Muscle layer of duodenum (tissue), 2 donors: ENCODE measurements around the gene INPP5F.
A peak's percentile ranks its signal among the peaks of the same experiment; 100 is the strongest.

Source experiments
- H3K27ac ChIP-seq: one replicate; pipeline ENCODE4 v1.7.0; 2013; ENCODE audit warnings: mild to moderate bottlenecking, low read length
- H3K27me3 ChIP-seq: one replicate; pipeline ENCODE4 v1.7.0; 2013; ENCODE audit warnings: low read depth, mild to moderate bottlenecking, control low read depth, low read length
- H3K36me3 ChIP-seq, 2 donors: one replicate each; pipeline ENCODE4 v1.7.0; 2013; ENCODE audit warnings: low read length in 2 of 2, control low read depth in 1 of 2, mild to moderate bottlenecking in 1 of 2; ENCODE audit not compliant: insufficient read depth in 2 of 2, control insufficient read depth in 1 of 2
- H3K4me1 ChIP-seq, 2 donors: one replicate each; pipeline ENCODE4 v1.7.0; 2013; ENCODE audit warnings: low read length in 2 of 2, mild to moderate bottlenecking in 2 of 2, control low read depth in 1 of 2, moderate library complexity in 1 of 2; ENCODE audit not compliant: insufficient read depth in 2 of 2, control insufficient read depth in 1 of 2
- H3K4me3 ChIP-seq, 2 donors: one replicate each; pipeline ENCODE4 v1.7.0; 2013; ENCODE audit warnings: low read length in 2 of 2, low read depth in 1 of 2, mild to moderate bottlenecking in 1 of 2
- H3K9me3 ChIP-seq, 2 donors: one replicate each; pipeline ENCODE4 v1.7.0; 2013; ENCODE audit warnings: low read length in 2 of 2, control low read depth in 1 of 2, mild to moderate bottlenecking in 1 of 2; ENCODE audit not compliant: control insufficient read depth in 1 of 2
- donor health status: healthy.

The INPP5F gene, protein sequence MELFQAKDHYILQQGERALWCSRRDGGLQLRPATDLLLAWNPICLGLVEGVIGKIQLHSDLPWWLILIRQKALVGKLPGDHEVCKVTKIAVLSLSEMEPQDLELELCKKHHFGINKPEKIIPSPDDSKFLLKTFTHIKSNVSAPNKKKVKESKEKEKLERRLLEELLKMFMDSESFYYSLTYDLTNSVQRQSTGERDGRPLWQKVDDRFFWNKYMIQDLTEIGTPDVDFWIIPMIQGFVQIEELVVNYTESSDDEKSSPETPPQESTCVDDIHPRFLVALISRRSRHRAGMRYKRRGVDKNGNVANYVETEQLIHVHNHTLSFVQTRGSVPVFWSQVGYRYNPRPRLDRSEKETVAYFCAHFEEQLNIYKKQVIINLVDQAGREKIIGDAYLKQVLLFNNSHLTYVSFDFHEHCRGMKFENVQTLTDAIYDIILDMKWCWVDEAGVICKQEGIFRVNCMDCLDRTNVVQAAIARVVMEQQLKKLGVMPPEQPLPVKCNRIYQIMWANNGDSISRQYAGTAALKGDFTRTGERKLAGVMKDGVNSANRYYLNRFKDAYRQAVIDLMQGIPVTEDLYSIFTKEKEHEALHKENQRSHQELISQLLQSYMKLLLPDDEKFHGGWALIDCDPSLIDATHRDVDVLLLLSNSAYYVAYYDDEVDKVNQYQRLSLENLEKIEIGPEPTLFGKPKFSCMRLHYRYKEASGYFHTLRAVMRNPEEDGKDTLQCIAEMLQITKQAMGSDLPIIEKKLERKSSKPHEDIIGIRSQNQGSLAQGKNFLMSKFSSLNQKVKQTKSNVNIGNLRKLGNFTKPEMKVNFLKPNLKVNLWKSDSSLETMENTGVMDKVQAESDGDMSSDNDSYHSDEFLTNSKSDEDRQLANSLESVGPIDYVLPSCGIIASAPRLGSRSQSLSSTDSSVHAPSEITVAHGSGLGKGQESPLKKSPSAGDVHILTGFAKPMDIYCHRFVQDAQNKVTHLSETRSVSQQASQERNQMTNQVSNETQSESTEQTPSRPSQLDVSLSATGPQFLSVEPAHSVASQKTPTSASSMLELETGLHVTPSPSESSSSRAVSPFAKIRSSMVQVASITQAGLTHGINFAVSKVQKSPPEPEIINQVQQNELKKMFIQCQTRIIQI

DNA sequence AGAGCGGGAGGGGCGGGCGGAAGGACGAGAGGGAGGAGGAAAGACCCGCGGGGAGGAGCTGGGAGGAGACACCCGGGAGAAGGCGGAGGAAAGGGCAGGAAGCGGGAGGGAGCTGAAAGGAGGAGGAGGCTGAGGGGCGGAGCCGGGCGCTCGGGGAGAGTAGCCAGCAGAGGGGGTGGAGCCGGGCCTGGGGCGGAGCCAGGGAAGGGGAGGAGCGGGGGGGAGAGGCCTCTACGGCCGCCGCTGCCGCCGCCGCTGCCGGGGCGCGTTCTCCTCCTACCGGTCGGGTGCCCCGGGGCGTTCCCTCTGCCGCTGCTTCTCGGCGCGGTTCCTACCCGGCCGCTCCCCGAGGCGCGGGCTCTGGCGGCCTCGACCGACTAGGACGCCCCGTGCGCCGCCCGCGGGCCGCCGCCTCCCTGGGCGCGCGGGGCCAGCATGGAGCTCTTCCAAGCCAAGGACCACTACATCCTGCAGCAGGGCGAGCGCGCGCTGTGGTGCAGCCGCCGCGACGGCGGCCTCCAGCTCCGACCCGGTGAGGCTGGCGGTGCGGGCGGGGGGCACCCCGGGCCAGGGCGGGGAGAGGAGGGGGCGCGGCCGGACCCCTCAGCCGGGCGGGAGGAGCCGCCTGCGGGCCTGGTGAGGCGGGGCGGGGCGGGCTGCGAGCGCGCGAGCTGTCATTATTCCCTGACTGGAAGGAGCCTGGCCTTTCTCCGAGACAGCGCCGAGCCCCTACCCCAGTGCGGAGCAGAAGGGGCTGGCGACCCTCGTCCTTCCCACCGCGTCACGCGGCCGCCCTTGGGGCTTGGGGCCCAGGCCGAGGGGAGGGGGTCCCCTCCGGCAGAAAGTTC is at the start of gene INPP5F:
Gene INPP5F (plus strand): TSS at position 223 of the 848 bp plus-strand sequence. CDS start 213 bp downstream, at position 436.
- H3K9me3 ChIP-seq = no peaks in the 10 kb centered on the region
- no peaks in the 10 kb centered on the region for H3K36me3 ChIP-seq

DNA sequence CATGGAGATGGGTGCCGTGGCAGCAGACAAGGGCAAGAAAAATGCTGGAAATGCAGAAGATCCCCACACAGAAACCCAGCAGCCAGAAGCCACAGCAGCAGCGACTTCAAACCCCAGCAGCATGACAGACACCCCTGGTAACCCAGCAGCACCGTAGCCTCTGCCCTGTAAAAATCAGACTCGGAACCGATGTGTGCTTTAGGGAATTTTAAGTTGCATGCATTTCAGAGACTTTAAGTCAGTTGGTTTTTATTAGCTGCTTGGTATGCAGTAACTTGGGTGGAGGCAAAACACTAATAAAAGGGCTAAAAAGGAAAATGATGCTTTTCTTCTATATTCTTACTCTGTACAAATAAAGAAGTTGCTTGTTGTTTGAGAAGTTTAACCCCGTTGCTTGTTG is 48.7 kb upstream of the INPP5F start:
- peaks cover 0 to 3% of the 10 kb centered on the region in 2 donors for H3K4me1 ChIP-seq
- no peak overlapping the region for H3K27ac ChIP-seq
- H3K36me3 ChIP-seq = peaks cover 28 to 47% of the 10 kb centered on the region in 2 donors
- no peaks in the 10 kb centered on the region for H3K27me3 ChIP-seq
- H3K9me3 ChIP-seq = no peaks in the 10 kb centered on the region
- no peak overlapping the region for H3K4me3 ChIP-seq

More for the DNA sequence above, at the start of gene INPP5F:
- no peaks in the 10 kb centered on the region for H3K27me3 ChIP-seq
- peak within 1 kb of the TSS; percentile 86 for H3K27ac ChIP-seq
- peaks cover 12 to 19% of the 10 kb centered on the region in 2 donors for H3K4me1 ChIP-seq
- peak within 1 kb of the TSS; percentile 80 to 89 for H3K4me3 ChIP-seq

DNA sequence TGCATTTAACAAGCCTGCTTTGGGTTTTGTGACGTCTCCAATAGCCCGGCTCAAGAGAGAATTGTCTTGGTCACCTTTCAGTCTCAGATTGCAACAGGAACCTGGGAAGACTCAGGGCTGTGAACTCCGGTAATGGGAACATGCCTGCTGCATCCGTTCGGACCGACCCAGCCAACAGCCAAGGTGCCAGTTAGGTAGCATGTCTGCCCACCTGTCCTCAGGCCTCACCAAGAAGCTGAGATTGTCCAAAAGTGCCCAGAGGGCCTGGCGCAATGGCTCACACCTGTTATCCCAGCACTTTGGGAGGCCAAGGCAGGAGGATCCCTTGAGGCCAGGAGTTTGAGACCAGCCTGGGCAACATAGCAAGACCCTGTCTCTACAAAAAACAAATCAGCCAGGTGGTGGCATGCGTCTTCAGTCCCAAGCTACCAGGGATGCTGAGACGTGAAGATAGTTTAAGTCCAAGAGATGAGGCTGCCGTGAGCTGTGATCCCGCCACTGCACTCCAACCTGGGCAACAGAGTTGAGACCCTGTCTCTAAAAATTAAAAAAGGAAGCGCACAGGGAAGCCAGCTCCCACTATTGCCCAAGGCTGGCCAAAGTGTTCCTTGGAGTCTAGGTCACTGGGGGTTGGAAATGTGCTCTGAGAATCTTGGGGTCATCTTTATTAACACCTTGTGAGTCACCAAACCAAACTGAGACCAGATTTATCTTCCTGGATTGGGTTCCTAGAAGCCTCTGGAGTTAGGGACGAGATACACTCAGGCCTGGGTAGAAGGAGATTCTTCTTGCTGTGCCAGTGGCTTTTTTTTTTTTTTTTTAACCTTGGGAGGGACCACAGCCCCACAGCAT is 47.7 kb upstream of the INPP5F start:
- Histone ChIP-seq H3K4me1 (peaks cover 0 to 3% of the 10 kb centered on the region in 2 donors), H3K4me3 (no peak overlapping the region), H3K27ac (peak overlapping the region; percentile 60), H3K36me3 (peaks cover 22 to 37% of the 10 kb centered on the region in 2 donors), H3K9me3 (no peaks in the 10 kb centered on the region), H3K27me3 (no peaks in the 10 kb centered on the region)

DNA sequence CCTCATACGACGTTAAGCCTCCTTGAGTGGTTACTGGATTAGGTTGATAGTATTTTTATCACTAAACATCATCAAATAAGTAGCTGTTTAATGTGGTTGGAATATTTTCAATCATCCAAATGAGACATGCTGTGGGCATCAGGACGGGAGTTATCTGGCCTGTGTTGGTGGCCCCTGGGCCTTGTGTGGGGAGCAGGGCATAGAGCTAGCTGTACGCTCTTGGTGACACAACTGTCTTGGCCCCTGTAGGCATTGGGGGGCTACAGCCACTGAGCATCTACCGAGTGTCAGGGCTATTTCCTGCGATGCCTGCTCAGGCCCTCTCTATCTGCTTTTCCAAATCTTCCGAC is 46.4 kb upstream of the INPP5F start:
- no peaks in the 10 kb centered on the region for H3K9me3 ChIP-seq
- no peak overlapping the region for H3K27ac ChIP-seq
- H3K36me3 ChIP-seq = peaks cover 13 to 25% of the 10 kb centered on the region in 2 donors
- H3K4me1 ChIP-seq = peaks cover 0 to 3% of the 10 kb centered on the region in 2 donors
- no peak overlapping the region for H3K4me3 ChIP-seq
- no peaks in the 10 kb centered on the region for H3K27me3 ChIP-seq

DNA sequence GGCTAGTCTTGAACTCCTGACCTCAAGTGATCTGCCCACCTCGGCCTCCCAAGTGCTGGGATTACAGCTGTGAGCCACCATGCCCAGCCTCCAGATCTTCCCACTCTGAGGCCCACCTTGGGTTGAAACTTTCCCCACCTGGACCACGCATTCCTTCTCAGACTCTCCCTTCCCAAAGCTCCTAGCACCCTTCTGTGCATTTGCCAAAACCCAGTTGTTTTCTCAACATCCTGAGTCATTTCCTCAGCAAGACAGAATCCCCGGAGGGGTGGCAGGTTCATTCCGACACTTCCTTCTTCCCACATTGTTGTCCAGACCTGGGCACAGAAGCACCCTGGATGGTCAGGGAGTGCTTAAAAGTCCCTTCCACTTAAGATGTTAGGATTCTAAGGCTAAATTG is 45.8 kb upstream of the INPP5F start:
- Histone ChIP-seq H3K27ac (peak overlapping the region; percentile 10), H3K4me3 (no peak overlapping the region), H3K27me3 (no peaks in the 10 kb centered on the region), H3K36me3 (peaks cover 13 to 23% of the 10 kb centered on the region in 2 donors), H3K9me3 (no peaks in the 10 kb centered on the region), H3K4me1 (peaks cover 0 to 3% of the 10 kb centered on the region in 2 donors)

DNA sequence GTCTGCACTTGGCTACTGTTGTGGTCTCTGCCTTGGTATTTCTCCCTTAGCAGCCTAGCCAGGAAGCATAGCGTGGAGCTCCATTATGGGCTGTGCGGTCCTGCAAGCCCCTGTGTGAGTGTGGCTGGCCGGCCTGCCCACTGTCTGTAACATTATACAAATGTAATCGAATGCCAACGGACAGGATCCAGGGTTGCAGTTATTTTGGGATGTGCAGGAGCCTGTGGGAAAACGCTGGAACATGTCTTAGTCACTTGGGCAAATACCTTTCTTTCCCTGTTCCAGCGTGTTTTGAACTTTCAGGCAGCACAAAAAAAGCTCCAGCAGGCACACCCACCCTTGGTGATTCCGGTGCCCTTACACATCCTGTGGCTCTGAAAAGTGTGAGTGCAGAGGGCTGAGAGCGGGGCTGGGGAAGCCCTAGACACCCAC is 45.2 kb upstream of the INPP5F start:
- Histone ChIP-seq H3K36me3 (peaks cover 13 to 19% of the 10 kb centered on the region in 2 donors), H3K27ac (peak overlapping the region; percentile 10), H3K9me3 (no peaks in the 10 kb centered on the region), H3K27me3 (no peaks in the 10 kb centered on the region), H3K4me3 (no peak overlapping the region), H3K4me1 (peaks cover 0 to 3% of the 10 kb centered on the region in 2 donors)

DNA sequence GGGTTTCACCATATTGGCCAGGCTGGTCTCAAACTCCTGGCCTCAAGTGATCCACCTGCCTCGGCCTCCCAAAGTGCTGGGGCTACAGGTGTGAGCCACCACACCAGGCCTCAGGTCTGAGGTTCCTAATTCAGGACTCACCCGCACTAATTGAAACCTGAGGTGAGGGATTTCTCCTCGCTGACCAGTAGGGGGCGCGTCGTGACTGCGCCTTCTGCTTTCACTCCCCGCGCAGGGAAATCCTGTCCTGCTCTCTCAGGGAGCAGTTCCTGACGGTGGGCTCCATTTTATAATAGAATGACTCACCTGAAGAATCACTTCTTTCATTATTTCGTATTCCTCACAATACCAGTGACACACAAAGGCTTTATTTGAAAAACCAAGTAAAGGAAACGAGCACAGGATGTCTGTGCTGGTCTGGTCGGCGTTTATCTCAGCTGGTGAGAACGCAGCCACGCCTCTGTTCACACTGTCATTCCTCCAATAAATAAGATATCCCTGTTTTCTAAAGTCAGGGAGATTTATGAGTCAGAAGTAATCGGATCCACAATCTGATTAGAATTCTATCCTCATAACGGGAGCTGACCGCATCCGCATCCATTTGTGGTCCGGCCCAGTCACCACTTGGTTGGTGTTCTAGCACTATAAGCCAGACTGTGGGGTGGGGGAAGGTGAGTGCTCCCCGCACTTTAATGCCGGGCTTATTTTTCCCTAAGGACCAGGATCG is 39.2 kb upstream of the INPP5F start:
- Histone ChIP-seq H3K36me3 (no peaks in the 10 kb centered on the region), H3K4me3 (peak overlapping the region in 1 of 2 donors; percentile 38), H3K27me3 (no peaks in the 10 kb centered on the region), H3K27ac (peak overlapping the region; percentile 1), H3K9me3 (no peaks in the 10 kb centered on the region), H3K4me1 (peaks cover 0 to 4% of the 10 kb centered on the region in 2 donors)

DNA sequence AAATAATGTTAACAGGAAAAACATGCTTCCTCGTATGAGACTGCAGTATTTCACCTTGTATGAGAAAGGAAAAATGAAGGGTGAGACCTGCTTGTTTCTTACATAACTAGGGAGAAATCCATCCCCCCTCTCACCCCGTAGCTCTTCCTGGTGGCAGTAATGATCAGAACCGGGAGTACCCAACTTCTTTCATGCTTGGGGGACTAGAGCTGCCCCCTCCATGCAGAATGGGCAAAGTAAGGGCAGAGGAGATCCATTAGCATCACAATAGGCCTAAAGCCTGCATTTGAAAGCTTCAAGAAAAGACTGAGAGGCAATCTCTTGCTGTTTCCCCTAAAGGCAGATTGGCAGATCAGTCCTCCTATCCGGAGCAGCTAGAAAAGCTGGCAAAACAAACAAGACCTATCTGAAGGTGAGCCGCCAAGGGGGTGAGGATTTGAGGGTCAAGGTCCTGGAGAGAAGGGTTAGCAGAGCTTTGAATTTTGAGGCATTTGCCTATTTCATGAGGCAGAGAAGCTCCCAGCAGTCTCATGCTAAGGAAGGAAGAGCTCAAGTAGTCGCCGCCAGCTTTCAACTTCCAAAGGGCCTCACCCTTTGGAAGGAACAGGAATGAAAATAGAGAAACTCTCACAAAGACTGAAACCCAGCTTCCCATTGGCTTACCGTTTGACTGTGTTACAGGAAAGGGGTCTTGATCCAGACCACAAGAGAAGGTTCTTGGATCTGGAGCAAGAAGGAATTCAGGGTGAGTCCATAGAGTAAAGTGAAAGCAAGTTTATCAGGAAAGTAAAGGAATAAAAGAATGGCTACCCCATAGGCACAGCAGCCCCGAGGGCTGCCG is 38.4 kb upstream of the INPP5F start:
- Histone ChIP-seq H3K27ac (peak overlapping the region; percentile 1), H3K9me3 (no peaks in the 10 kb centered on the region), H3K36me3 (no peaks in the 10 kb centered on the region), H3K4me3 (no peak overlapping the region), H3K4me1 (peaks cover 0 to 4% of the 10 kb centered on the region in 2 donors), H3K27me3 (no peaks in the 10 kb centered on the region)

DNA sequence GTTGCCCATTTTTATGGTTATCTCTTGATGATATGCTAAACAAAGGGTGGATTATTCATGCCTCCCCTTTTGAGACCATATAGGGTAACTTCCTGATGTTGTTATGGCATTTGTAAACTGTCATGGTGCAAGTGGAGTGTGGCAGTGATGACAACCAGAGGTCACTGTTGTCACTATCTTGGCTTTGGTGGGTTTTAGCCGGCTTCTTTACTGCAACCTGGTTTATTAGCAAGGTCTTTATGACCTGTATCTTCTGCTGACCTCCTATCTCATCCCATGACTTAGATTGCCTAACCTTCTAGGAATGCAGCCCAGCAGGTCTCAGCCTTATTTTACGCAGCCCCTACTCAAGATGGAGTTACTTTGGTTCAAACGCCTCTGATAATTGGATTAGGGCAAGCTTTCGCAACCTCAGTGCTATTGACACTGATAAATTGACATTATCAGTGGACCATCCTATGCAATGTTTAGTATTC is 37.8 kb upstream of the INPP5F start:
- no peak overlapping the region for H3K4me3 ChIP-seq
- no peaks in the 10 kb centered on the region for H3K9me3 ChIP-seq
- H3K27ac ChIP-seq = no peak overlapping the region
- no peaks in the 10 kb centered on the region for H3K27me3 ChIP-seq
- H3K36me3 ChIP-seq = no peaks in the 10 kb centered on the region
- H3K4me1 ChIP-seq = peaks cover 0 to 4% of the 10 kb centered on the region in 2 donors
